Lower leg skin (tissue), 4 donors: ENCODE data around the gene CYFIP1. TPM values are rescaled to one million over a fixed set of nuclear protein-coding genes. Genes with fewer than 3 reads are reported as not detected.

ENCODE experiments used
- DNase-seq, 2 donors: peaks; one replicate each; pipeline ENCODE4 v3.0.0-alpha.2; 2019; ENCODE audit warnings: low spot score in 2 of 2
- H3K4me3 ChIP-seq: fragments of 200-600 bp; sonication (generic); 2 replicates; pipeline ENCODE4 v1.5.1; 2017; ENCODE audit warnings: mild to moderate bottlenecking, low read depth; ENCODE audit not compliant: poor library complexity, severe bottlenecking
- CTCF ChIP-seq, 3 donors: fragments of 450-650 bp; IDR thresholded peaks; one replicate each; pipeline ENCODE4 v1.5.1; 2016; ENCODE audit warnings: antibody characterized with exemption in 3 of 3, mild to moderate bottlenecking in 3 of 3, moderate library complexity in 2 of 3
- POLR2A ChIP-seq, 2 donors: fragments of 450-650 bp; IDR thresholded peaks; one replicate each; pipeline ENCODE4 v1.6.1; 2016 to 2017; ENCODE audit warnings: antibody characterized with exemption in 2 of 2, mild to moderate bottlenecking in 1 of 2, moderate library complexity in 1 of 2
- WGBS, 2 donors: methylation state at CpG; one replicate each; pipeline ENCODE4 v1.1.5; 2018; 5-methylcytosine and 5-hydroxymethylcytosine counted together
- intact Hi-C: fragments of 100-400 bp; cut with DNase I; formaldehyde crosslinking; loops from one replicate; pipeline ENCODE4 v1.15.0; 2023; ENCODE audit warnings: low total_unique reads
- total RNA-seq, 4 donors: library from RNA; depleted of rRNA; stranded (reverse); fragments of >200 nt; gene quantifications; one replicate each; pipeline ENCODE4 v1.1.0, GENCODE V29; 2016

CYFIP1 gene
- total RNA-seq, 4 donors from 2014 or later = 81.0 to 108 (median 94.6) TPM

GRCh38 chr15:22966321-22967083, 13.7 kb downstream of the CYFIP1 start:
- intact Hi-C loops = no loop called here
- 80 to 83% methylated on average over 20 of the region's 20 CpGs for WGBS, 2 donors
- no peak for DNase-seq
- no peak overlapping the region for H3K4me3 ChIP-seq
- no peak for TF ChIP-seq CTCF (IDR thresholded peaks at IDR 0.05)

- no peak overlapping the region for H3K4me3 ChIP-seq
- no peak for DNase-seq
- 37 to 43% methylated on average over 12 of the region's 12 CpGs for WGBS, 2 donors
- intact Hi-C loops = no loop called here
- no peak for TF ChIP-seq CTCF (IDR thresholded peaks at IDR 0.05)
- TF ChIP-seq POLR2A (IDR thresholded peaks at IDR 0.05) = no peak
Measured at GRCh38 chr15:22963641-22964040, 16.5 kb downstream of the CYFIP1 start.

GRCh38 chr15:22962611-22963010, 17.6 kb downstream of the CYFIP1 start:
- no peak overlapping the region for H3K4me3 ChIP-seq
- DNase-seq = no peak
- TF ChIP-seq POLR2A (IDR thresholded peaks at IDR 0.05) (no peak), CTCF (IDR thresholded peaks at IDR 0.05) (no peak)
- WGBS, 2 donors = 98 to 100% methylated on average over 12 of the region's 12 CpGs
- intact Hi-C loops = no loop called here

GRCh38 chr15:22961762-22962161, 18.4 kb downstream of the CYFIP1 start:
- H3K4me3 ChIP-seq = no peak overlapping the region
- TF ChIP-seq POLR2A (IDR thresholded peaks at IDR 0.05) (no peak), CTCF (IDR thresholded peaks at IDR 0.05) (no peak)
- intact Hi-C loops = no loop called here
- 24 to 25% methylated on average over 1 of the region's 1 CpG for WGBS, 2 donors
- DNase-seq = no peak

GRCh38 chr15:22960556-22960955, 19.6 kb downstream of the CYFIP1 start:
- TF ChIP-seq POLR2A (IDR thresholded peaks at IDR 0.05) = no peak
- TF ChIP-seq CTCF (IDR thresholded peaks at IDR 0.05) = no peak
- no peak for DNase-seq
- 71 to 86% methylated on average over 8 of the region's 8 CpGs for WGBS, 2 donors
- H3K4me3 ChIP-seq = no peak overlapping the region
- intact Hi-C loops = no loop called here

GRCh38 chr15:22960126-22960525, 20.0 kb downstream of the CYFIP1 start:
- DNase-seq = no peak
- no peak overlapping the region for H3K4me3 ChIP-seq
- TF ChIP-seq CTCF (IDR thresholded peaks at IDR 0.05) (no peak), POLR2A (IDR thresholded peaks at IDR 0.05) (no peak)
- 91 to 92% methylated on average over 11 of the region's 11 CpGs for WGBS, 2 donors
- intact Hi-C loops = no loop called here
